ENCODE data around the gene WIPF3. TPM values are rescaled to one million over a fixed set of nuclear protein-coding genes. Genes with fewer than 3 reads are reported as not detected.

The WIPF3 gene
- total and polyA plus RNA-seq, 8 donors, result 0.50 to 1.7 (median 1.0) TPM; not detected in 1

GRCh38 chr7:29906200-29907022, 100.1 kb downstream of the WIPF3 start:
- H3K36me3 ChIP-seq, result no peaks in the 10 kb centered on the region
- H3K27me3 ChIP-seq, result no peaks in the 10 kb centered on the region
- ATAC-seq, result no peak
- no peak for DNase-seq
- peaks cover 0 to 34% of the 10 kb centered on the region in 2 donors for H3K9me3 ChIP-seq
- H3K27ac ChIP-seq, result no peak overlapping the region
- intact Hi-C loops (cut with DNase I), result no loop called here
- no peaks in the 10 kb centered on the region for H3K4me1 ChIP-seq
- no peak overlapping the region for H3K4me3 ChIP-seq
- TF ChIP-seq, protein P1, sequence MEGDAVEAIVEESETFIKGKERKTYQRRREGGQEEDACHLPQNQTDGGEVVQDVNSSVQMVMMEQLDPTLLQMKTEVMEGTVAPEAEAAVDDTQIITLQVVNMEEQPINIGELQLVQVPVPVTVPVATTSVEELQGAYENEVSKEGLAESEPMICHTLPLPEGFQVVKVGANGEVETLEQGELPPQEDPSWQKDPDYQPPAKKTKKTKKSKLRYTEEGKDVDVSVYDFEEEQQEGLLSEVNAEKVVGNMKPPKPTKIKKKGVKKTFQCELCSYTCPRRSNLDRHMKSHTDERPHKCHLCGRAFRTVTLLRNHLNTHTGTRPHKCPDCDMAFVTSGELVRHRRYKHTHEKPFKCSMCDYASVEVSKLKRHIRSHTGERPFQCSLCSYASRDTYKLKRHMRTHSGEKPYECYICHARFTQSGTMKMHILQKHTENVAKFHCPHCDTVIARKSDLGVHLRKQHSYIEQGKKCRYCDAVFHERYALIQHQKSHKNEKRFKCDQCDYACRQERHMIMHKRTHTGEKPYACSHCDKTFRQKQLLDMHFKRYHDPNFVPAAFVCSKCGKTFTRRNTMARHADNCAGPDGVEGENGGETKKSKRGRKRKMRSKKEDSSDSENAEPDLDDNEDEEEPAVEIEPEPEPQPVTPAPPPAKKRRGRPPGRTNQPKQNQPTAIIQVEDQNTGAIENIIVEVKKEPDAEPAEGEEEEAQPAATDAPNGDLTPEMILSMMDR (IDR thresholded peaks at IDR 0.05), result no peak

GRCh38 chr7:29914180-29914579, 107.9 kb downstream of the WIPF3 start:
- H3K4me1 ChIP-seq, result no peaks in the 10 kb centered on the region
- TF ChIP-seq, protein P1 (IDR thresholded peaks at IDR 0.05), result no peak
- no peaks in the 10 kb centered on the region for H3K9me3 ChIP-seq
- H3K27me3 ChIP-seq, result no peaks in the 10 kb centered on the region
- DNase-seq (no peak), ATAC-seq (no peak)
- no peak overlapping the region for H3K4me3 ChIP-seq
- no peaks in the 10 kb centered on the region for H3K36me3 ChIP-seq
- no peak overlapping the region for H3K27ac ChIP-seq
- intact Hi-C loops (cut with DNase I), result no loop called here

DNA sequence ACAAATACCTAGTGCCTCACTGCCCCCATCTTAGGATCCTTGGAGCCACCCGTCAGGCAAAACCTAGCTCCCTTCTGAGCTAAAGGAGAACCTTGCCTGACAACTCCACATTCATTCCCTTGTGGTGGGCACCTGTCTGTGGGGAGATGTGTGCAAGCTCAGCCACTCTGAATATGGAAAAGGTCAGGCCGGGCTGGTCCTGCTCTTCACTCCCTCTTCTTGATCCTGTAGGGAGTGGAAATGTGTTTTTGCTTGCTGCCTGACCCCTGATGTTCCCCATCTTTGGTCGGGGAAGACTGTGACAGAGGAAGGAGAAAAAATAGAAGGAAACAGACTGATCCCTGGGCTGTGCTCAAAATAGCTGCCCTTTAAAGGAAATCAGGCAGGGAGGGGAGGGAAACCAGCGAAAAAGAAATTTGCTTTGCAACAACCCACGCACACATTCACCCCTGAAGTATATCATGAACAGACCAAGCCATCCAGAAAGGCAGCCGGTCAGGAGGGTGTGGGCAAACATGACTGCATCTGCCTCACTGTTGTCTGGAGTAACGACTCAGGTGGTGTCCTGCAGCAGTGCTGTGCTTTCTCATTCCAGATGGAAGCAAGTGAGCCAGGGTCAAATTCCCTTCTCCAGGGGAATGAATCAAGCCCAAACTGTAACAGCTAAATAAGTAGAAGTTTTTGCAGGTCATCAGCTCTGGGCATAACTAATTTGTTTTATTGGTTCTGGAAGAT, 109.3 kb downstream of the WIPF3 start:
- H3K4me1 ChIP-seq, result no peaks in the 10 kb centered on the region
- ATAC-seq (no peak), DNase-seq (no peak)
- H3K4me3 ChIP-seq, result no peak overlapping the region
- no peaks in the 10 kb centered on the region for H3K36me3 ChIP-seq
- H3K27me3 ChIP-seq, result no peaks in the 10 kb centered on the region
- H3K27ac ChIP-seq, result no peak overlapping the region
- no peaks in the 10 kb centered on the region for H3K9me3 ChIP-seq
- intact Hi-C loops (cut with DNase I), result no loop called here
- TF ChIP-seq, protein P1 (IDR thresholded peaks at IDR 0.05), result no peak

DNA sequence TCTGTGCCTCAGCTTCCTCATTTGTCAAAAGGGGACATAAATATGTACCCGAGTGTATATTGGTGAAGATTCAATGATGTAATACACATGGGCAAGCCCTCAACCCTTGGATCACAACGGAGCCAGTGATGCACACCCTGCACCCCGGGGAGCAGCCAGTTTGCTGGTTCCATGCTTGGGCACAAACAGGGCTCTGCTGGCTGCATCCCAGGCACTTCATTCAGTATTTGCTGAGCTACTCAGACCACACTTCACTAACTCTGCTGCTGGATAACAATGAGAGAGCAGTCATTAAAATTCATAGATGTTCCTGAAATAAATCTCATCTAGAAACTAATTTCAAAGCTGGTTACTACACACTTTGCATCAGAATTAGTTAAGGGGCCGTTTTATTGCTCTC, 111.3 kb downstream of the WIPF3 start:
- Histone ChIP-seq H3K9me3 (no peaks in the 10 kb centered on the region), H3K4me3 (no peak overlapping the region), H3K27ac (no peak overlapping the region), H3K27me3 (no peaks in the 10 kb centered on the region), H3K36me3 (peaks cover 0 to 5% of the 10 kb centered on the region in 2 donors), H3K4me1 (no peaks in the 10 kb centered on the region)
- DNase-seq (no peak), ATAC-seq (peak; percentile 27)
- intact Hi-C loops (cut with DNase I), result no loop called here
- TF ChIP-seq, protein P1 (IDR thresholded peaks at IDR 0.05), result no peak

DNA sequence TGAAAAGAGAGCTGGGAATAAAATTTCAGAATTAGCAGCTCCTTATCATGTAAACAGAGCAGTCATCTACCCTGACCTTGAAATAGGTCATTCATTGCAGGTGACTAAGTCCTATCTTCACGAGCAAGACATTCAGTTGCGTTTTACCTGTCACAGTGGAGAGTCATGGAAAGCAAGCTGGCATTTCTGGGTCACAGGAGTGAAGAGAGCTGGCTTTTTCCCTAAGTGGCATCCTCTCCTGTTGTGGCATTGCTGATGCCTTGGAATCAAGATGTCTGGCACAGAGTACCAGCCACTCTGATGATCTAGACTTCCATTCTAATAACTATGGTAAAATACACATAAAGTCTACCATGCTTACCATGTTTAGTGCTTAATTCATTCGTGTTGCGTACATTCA, 112.5 kb downstream of the WIPF3 start:
- Histone ChIP-seq H3K4me1 (no peaks in the 10 kb centered on the region), H3K27me3 (no peaks in the 10 kb centered on the region), H3K27ac (no peak overlapping the region), H3K36me3 (peaks cover 0 to 10% of the 10 kb centered on the region in 2 donors), H3K4me3 (no peak overlapping the region), H3K9me3 (no peaks in the 10 kb centered on the region)
- ATAC-seq, result no peak
- intact Hi-C loops (cut with DNase I), result no loop called here
- no peak for DNase-seq
- TF ChIP-seq, protein P1 (IDR thresholded peaks at IDR 0.05), result no peak
